ENCODE data around the gene TSC1.
"Not testable (repeated sequence)": the region's sequence is repeated elsewhere in the genome, so short reads cannot be mapped to it uniquely, and the experiment has no call there.

Gene TSC1

GRCh38 chr9:132975961-132976360, 31.5 kb upstream of the TSC1 start:
- no peak for DNase-seq

- DNase-seq = peak in 1 of 2 experiments; percentile 36
Measured at GRCh38 chr9:132973713-132974112, 29.3 kb upstream of the TSC1 start.

- no peak for DNase-seq
Measured at GRCh38 chr9:132973166-132973565, 28.8 kb upstream of the TSC1 start.

- DNase-seq = no peak
Measured at GRCh38 chr9:132970324-132971062, 26.1 kb upstream of the TSC1 start.

DNA sequence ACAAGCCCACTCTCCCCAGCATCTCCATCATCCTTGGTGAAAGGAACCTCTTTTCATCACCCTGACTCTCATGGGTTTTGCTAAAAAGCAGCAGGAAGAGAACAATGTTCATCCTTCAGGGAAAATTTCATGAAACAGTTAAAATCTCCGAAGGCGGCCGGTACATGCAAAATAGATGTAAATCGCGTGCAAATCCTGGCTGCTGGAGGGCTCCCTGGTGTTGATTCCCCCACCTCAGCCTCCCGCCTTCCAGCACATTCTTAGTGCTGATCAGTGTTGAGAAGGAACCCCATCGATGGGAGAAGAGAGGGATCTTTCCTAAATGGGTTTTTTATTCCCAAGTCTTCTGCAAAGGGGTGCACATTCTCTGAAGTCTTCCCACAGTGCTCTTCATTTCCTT, 25.4 kb upstream of the TSC1 start:
- no peak for DNase-seq

- not testable (repeated sequence) for DNase-seq
Measured at GRCh38 chr9:132967908-132968307, 23.5 kb upstream of the TSC1 start.

DNA sequence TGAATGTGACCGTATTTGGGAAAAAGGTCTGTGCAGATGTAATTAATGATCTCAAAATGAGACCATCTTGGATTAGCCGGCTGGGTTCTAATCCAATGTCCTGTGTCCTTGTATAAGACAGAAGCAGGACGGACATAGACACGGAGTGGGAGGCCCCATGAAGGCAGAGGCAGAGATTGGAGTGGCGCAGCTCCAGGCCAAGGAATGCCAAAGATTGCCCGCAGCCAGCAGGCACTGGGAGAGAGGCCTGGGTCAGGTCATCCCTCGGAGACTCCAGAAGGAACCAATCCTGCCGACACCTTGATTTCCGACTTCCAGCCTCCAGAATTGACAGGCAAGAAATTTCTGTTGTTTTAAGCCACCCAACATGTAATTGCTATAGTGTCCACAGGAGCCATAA, 21.1 kb upstream of the TSC1 start:
- no peak for DNase-seq

- no peak for DNase-seq
Measured at GRCh38 chr9:132961002-132961401, 16.6 kb upstream of the TSC1 start.

- DNase-seq = no peak
Measured at GRCh38 chr9:132957805-132958204, 13.4 kb upstream of the TSC1 start.

GRCh38 chr9:132955768-132956167, 11.4 kb upstream of the TSC1 start:
- DNase-seq = no peak

DNA sequence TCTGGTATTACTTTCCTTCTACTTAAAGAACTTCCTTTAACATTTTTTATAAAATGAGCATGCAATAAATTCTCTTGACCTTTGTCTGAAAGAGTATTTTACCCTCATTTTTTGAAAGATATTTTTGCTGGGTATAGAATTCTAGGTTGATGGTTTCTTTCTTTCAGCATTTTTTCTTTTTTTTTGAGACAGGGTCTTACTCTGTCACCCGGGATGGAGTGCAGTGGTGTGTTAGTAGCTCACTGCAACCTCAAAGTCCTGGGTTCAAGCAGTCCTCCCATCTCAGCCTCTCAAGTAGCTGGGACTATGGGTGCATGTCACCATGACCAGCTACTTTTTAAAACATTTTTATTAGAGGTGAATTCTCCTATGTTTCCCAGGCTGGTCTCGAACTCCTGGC, 10.7 kb upstream of the TSC1 start:
- DNase-seq = no peak

GRCh38 chr9:132949709-132950108, 5.3 kb upstream of the TSC1 start:
- no peak for DNase-seq

- no peak for DNase-seq
Measured at GRCh38 chr9:132948482-132949050, 4.2 kb upstream of the TSC1 start.

- no peak for DNase-seq
Measured at GRCh38 chr9:132947756-132948155, 3.3 kb upstream of the TSC1 start.

DNA sequence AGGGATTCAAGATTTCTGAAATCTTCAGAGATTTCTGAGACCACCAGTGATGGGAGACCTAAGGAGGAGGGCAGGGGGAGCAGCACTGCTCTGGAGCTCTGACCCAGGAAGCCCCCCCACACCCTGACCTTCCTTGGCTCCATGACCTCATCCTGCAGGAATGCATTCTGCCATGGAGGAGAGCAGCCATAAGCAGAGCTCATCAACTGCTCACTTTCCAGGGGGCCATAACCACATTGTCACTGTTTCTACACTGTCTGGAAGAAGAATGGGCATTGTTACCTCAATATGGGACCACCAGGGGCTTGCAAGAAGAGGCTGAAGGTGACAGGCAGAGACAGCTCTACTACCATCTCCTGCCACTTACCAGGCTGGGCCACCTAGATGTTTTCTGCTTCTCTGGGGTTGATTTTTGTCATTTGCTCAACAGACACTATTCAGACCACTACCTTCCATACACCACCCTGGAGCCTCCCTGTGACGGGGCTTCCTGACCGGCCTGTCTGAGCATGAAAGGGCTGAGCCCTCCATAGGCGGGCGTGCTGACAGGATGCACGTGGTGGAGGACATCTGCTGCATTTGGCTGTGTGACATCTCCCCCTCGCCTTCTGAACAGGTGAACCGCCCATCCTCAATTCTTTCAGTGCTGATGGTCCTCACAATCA, 2.3 kb upstream of the TSC1 start:
- no peak for DNase-seq

- no peak for DNase-seq
Measured at GRCh38 chr9:132946211-132946610, 1.8 kb upstream of the TSC1 start.

GRCh38 chr9:132945186-132946130, 1.0 kb upstream of the TSC1 start:
- DNase-seq = no peak

GRCh38 chr9:132943651-132944293, 644 bp downstream of the TSC1 start:
- no peak for DNase-seq

DNA sequence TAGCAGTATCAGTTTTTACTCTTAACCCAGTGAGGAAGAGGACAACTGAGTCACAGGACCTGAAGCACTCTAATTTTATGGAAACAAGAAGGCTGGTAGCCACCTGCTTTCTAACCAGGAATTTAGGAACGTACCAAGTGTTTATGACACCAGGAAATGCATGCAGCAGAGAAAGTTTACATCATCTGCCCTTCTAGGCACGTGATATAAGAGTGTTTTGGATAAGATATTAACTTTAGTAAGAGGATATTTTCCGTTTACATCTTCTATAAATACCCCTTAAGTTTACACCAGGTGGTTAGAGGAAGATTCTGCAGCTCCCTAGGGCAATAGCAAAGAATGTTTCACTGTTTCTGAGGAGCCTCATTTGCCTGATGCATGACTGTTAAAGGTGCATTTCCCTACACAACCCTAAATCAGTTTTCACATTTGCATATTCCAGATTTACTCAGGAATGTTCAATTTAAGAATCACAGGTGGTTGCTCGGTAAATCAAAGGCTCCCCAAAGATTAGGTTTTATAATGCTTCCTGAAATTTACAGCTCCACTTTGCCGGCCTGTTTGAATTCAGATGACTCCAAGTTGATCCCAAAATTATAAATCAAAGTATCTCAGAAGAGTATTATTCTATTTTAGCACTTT, 1.8 kb downstream of the TSC1 start:
- no peak for DNase-seq

- no peak for DNase-seq
Measured at GRCh38 chr9:132939169-132939568, 5.2 kb downstream of the TSC1 start.

DNA sequence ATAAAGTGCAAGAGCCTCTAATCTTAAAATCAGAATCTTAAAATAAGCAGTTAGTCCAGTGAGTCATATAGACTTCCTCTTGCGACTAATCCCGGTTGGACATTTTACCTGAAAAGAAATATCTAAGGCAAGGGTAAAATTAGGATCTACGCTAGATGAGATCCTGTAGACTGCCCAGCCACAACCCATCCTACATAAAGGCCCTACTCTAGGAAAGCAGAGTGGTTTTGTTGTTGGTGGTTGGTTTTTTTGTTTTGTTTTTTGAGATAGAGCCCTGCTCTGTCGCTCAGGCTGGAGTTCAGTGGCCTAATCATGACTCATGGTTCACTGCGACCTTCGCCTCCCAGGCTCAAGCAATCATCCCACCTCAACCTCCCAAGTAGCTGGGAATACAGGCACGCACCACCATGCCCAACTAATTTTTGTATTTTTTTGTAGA, 6.9 kb downstream of the TSC1 start:
- no peak for DNase-seq

DNA sequence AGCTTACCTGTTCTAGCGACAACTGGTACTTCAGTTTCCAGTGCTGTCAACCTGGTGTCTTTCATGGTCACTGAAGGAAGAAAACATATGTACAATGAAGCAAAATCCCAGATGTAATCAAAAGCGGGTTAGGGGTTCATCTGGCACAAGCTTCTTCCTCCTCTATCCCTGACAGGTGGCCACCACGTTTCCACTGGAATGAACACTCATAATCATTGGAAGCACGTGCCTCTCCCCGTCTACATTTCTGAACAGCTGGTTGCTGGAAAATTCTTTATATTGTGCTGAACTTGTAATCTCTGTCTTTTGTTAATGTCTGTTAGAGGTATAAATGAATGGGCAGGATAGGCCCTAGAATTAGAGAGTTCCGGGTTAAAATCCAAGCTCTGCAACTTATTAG, 9.4 kb downstream of the TSC1 start:
- DNase-seq = no peak
